T-helper 9 cell (primary cell): ENCODE data around the gene USB1.

ENCODE experiments used
- DNase-seq: peaks from one replicate; pipeline ENCODE4 v3.0.0-alpha.2; 2020
- total RNA-seq, 2 donors: gene quantifications; one replicate each; lab custom pipeline; 2026; lab: John Stamatoyannopoulos, UW

USB1 gene, protein sequence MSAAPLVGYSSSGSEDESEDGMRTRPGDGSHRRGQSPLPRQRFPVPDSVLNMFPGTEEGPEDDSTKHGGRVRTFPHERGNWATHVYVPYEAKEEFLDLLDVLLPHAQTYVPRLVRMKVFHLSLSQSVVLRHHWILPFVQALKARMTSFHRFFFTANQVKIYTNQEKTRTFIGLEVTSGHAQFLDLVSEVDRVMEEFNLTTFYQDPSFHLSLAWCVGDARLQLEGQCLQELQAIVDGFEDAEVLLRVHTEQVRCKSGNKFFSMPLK
- total RNA-seq, result 10.4 to 11.5 reads per million in 2 donors

GRCh38 chr16:58000706-58001676 is at the start of gene USB1:
USB1 (plus strand) TSS chr16:58001407; CDS start chr16:58001484, 77 bp downstream.
- DNase-seq, result peak; percentile 79

- DNase-seq, result no peak
These were observed 48.3 kb upstream of the USB1 start for GRCh38 chr16:57952909-57953308.

- DNase-seq, result no peak
These were observed 47.4 kb upstream of the USB1 start for GRCh38 chr16:57953857-57954256.

DNA sequence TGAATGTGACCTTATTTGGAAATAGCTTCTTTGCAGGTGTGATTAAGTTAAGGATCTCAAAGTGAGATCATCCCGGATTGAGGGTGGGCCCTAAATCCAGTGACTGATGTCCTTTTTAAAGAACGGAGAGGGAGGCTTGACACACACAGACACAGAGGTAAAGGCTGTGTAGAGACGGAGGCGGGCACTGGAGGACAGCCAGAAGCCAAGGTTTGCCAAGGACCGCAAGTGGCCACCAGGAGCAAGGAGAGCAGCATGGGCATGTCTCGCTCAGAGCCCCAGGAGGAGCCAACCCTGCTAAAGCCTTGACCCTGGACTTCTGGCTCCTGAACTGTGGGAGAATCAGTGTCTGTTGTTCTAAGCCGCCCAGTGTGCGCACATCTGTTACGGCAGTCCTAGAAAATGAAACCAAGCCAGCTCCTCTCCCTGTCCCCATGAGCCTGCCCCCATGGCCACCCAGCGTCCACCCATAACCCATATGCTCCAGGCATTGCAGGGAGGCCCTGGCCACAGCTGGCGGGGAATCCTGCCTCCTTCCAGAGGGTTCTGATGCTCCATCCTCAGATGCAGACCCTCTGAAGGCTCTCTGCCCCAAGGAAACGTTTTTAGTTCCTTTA is 45.5 kb upstream of the USB1 start:
- no peak for DNase-seq

DNA sequence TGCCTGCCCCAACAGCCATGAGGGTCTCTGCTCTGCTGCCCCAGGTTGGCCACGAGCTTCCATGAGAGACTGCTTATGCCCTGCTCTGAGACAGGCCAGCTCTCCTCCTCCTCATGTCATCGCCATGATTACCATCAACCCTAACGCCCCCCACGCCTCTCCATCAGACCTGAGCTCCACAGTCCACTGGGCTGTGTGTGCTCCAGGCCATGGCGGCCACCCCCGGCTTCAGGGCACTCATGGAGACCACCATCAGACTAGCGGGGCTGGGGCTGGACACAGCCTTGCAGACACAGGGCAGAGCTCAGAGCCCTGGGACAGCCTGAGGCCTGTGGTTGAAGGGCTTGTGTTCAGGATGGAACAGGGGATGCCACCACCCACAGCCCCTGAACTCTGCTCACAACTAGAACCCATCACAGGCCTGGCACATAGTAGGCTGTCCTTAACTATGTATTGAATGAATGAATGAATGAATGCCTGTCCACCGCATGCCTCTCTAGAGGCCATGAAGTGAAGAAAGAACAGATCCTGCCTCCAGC is 44.9 kb upstream of the USB1 start:
- DNase-seq, result no peak

GRCh38 chr16:57956924-57957672 is 44.1 kb upstream of the USB1 start:
- DNase-seq, result no peak

- DNase-seq, result no peak
These were observed 43.4 kb upstream of the USB1 start for GRCh38 chr16:57957673-57958392.

DNA sequence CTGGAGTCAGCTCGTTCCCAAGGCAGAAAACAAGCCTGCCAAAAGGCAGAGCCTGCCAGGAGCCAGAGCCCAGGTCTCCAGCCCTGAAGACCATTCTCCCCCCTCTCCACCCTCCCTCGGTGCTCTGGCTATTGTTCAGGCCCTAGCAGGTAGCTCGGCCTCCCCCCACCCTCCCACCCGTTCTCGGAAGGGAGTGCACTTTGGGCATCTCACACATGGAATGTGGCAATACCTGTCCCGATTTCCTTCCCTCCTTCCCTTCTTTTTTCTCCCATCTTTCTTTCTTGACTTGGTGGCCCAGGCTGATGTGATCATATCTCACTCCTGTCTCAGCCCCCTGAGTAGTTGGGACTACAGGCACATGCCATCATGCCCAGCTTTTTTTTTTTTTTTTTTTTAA is 42.7 kb upstream of the USB1 start:
- no peak for DNase-seq

DNA sequence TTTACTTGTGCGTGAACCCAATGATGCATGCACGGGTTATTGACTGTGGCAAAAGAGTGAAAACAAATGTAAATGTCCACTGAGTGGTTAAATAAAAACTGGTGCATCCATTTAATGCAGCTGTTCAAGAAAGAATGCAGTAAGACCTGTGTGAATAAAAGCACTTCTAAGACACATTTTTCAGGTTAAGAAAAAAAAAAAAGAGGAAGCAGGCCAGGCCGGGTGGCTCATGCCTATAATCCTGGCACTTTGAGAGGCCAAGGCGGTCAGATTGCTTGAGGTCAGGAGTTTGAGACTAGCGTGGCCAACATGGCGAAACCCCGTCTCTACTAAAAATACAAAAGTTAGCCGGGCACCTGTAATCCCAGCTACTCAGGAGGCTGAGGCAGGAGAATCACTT is 42.1 kb upstream of the USB1 start:
- no peak for DNase-seq

GRCh38 chr16:57959804-57960203 is 41.4 kb upstream of the USB1 start:
- no peak for DNase-seq

DNA sequence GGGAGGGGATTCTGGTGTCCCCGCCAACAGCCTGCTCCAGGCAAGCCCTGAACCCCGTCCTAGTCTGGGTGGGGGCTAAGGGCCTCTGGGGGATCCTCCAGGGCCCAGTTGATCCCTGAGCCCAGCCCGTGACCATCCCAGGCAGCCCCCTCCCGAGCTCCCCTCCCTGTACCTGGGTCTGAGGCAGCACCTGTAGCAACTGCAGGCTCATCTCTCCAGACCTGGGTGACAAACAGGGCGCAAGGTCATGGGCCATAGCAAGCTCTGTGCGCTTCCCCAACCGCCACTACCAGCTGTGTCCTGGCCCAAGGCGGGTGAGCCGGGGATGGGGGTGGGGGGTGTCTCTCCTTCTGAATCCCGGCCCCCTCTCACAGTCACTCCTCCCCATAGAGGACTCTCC is 40.9 kb upstream of the USB1 start:
- DNase-seq, result no peak

DNA sequence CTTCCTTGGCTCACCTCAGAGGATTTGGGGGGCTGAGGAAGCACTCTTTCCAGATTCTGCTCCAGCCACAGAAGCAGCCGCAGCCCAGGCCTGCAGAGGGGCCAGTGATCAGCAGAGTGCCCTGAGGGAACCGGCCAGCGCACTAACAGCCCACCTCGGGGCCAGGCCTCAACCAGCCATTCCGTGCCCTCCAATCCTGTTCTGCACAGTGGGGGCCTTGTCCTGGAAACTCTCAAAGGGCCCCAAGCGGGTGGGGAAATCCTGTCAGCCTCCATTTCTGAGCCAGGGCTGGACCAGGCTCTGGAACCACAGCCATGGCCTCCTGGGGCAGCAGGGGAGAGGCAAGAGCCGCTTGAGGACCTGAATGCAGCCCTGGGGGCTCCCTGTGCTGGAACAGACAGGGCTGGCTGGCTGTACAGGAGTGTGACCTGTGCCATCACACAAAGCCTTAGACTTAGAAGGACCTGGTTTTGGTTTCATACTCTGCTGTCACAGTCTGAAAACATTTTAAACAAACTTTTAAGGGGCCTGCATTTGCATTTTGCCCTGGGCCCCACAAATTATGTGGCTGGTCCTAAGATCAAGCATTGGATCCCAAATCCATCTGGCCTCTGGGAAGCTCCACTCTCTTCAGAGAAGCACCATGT is 40.3 kb upstream of the USB1 start:
- no peak for DNase-seq

- DNase-seq, result no peak
These were observed 39.7 kb upstream of the USB1 start for GRCh38 chr16:57961538-57961937.

DNA sequence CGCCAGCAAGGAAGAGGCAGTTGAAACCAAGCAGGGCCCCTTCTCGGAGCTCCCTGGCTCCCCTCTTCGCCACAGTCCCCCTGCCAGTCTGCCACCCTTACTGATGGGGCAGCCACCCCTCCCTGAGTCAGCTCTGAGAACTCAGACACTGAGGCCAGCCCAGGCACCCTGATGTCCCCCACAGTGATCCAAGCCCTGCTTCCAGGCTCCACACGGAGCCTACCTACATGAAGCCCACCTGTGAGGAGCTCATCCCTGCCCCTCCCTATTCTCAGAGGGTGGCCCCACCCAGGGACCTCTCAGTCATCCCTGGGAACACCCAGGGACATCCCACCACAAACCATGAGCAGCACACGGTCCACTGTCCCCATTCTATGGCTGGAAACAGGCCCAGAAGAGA is 39.2 kb upstream of the USB1 start:
- no peak for DNase-seq

DNA sequence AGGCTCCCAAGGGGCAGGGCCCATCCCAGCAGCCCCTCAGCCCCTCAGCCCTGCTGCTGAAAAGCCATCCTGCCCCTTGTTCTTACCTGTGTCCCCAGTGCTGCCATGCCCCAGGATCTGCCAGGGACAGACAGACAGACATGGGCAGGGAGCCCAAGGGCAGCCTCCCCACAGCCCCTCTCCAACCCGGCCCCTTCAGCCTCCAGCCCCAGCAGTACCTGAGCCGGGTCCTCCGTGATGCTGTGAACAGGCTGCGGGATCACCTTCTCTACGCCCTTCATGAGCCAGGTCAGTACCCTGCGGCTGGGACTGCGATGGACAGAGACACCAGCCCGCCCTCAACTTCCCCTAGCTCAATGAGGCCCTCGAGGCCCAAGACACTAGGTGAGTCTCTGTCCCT is 38.5 kb upstream of the USB1 start:
- DNase-seq, result no peak

DNA sequence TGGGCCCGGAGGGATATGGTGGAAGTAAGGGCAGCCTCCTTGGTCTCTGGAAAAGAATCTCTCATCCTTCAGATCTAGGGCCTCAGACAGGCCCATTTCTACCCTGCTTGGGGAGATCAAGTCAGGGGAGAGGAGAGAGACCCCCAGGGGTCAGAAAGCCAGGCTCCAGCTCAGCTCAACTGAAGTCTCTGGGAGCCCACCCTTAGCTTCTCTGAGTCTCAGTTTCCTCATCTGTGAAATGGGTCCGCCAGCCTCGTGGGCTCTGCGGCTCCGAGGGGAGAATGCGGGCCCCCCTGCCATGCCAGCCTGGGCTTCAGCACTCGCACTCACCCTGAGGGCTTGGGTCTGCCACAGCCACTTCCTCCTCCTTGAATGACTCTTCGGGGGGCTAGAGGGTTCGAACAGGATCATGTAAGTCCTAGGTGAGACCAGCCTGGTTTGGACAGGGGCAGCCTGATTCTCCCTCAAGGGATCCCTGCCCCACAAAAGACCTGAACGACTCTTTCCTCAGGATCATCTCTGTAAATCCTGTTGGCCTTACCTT is 37.0 kb upstream of the USB1 start:
- no peak for DNase-seq

DNA sequence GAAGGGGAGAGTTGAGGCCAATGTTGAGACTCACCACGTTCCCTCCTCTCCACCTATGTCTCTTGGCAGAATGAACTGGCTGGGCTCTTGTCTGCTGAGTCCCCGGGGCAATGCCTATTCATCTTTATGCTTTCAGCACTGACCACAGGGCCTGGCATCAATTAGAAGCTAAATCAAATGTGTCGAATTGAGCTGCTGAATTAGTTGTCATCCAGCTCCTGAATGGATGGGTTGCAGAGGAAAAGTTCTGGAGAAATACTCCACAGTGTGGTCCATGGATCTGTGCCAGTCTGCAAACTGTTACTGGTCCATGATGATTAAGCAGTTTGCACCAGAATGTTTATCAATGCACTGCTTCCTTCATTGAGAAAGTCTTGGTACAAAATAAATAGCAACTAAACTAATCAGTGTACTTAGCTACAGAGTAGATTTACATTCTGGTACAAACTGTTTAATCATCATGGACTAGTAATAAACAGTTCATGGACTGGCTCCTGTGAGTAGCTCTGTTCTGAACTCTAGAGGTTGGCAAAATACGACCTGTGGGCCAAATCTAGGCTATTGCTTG is 34.9 kb upstream of the USB1 start:
- DNase-seq, result no peak

DNA sequence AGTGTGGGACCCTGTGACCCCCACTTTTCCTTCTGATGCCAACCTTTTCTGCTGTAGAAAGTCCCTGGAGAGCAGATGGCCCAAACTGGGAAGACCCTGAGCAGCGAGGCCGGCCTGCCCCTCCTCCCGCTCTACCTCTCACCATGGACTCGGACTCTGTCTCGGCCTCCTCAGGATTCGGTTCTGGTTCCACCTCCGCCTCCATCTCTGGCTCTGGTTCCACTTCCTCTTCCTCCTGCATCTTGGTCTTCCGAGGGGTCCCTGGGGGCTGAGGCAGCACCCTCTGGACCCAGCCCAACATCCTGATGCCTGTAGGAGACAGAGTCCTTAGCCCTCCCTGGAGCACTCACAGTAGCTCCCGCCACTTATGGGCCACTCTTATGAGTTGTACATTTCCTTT is 34.2 kb upstream of the USB1 start:
- no peak for DNase-seq

- no peak for DNase-seq
These were observed 33.3 kb upstream of the USB1 start for GRCh38 chr16:57967916-57968315.

GRCh38 chr16:57969451-57970123 is 31.6 kb upstream of the USB1 start:
- DNase-seq, result no peak
